SJSA1 (cell line): ENCODE data around the gene MS4A2. TPM values are rescaled to one million over a fixed set of nuclear protein-coding genes. Genes with fewer than 3 reads are reported as not detected.
"Not testable (repeated sequence)": the region's sequence is repeated elsewhere in the genome, so short reads cannot be mapped to it uniquely, and the experiment has no call there.

Experiments used
- DNase-seq, 2 experiments: peaks; one replicate each; pipeline ENCODE4 v3.0.0-alpha.2; 2015 to 2020; ENCODE audit warnings: low spot score in 2 of 2, low read depth in 1 of 2
- H3K27ac ChIP-seq: fragments of 250-450 bp; sonication (Bioruptor Pico); 2 replicates; pipeline ENCODE4 v1.5.1; 2020; ENCODE audit warnings: mild to moderate bottlenecking, moderate library complexity
- H3K27me3 ChIP-seq: fragments of 250-450 bp; sonication (Bioruptor Pico); replicated peaks from 2 replicates; pipeline ENCODE4 v1.5.1; 2020; ENCODE audit warnings: mild to moderate bottlenecking, moderate library complexity
- H3K36me3 ChIP-seq: fragments of 250-450 bp; sonication (Bioruptor Pico); 2 replicates; pipeline ENCODE4 v1.5.1; 2020; ENCODE audit warnings: mild to moderate bottlenecking
- H3K4me1 ChIP-seq: fragments of 250-450 bp; sonication (Bioruptor Pico); replicated peaks from 2 replicates; pipeline ENCODE4 v1.6.1; 2021; ENCODE audit warnings: mild to moderate bottlenecking
- H3K4me3 ChIP-seq: fragments of 250-450 bp; sonication (Bioruptor Pico); 2 replicates; pipeline ENCODE4 v1.5.1; 2020; ENCODE audit warnings: mild to moderate bottlenecking
- H3K9me3 ChIP-seq: fragments of 250-450 bp; sonication (Bioruptor Pico); replicated peaks from 2 replicates; pipeline ENCODE4 v1.5.1; 2020; ENCODE audit warnings: mild to moderate bottlenecking
- total RNA-seq: library from RNA; depleted of rRNA; stranded (reverse); fragments of >200 nt; shearing (Covaris generic); gene quantifications from 2 replicates; pipeline ENCODE4 v1.2.3, GENCODE V29; 2014

Gene MS4A2
- total RNA-seq, 1 experiment from 2014 or later, result not detected

GRCh38 chr11:60080535-60080934 lies 7.9 kb upstream of the MS4A2 start:
- no peak overlapping the region for H3K27ac ChIP-seq
- no peak overlapping the region for H3K4me3 ChIP-seq
- no peaks in the 10 kb centered on the region for H3K36me3 ChIP-seq
- no peak for DNase-seq
- H3K4me1 ChIP-seq, result no peaks in the 10 kb centered on the region
- H3K9me3 ChIP-seq, result no peaks in the 10 kb centered on the region
- H3K27me3 ChIP-seq, result peaks cover 10% of the 10 kb centered on the region

DNA sequence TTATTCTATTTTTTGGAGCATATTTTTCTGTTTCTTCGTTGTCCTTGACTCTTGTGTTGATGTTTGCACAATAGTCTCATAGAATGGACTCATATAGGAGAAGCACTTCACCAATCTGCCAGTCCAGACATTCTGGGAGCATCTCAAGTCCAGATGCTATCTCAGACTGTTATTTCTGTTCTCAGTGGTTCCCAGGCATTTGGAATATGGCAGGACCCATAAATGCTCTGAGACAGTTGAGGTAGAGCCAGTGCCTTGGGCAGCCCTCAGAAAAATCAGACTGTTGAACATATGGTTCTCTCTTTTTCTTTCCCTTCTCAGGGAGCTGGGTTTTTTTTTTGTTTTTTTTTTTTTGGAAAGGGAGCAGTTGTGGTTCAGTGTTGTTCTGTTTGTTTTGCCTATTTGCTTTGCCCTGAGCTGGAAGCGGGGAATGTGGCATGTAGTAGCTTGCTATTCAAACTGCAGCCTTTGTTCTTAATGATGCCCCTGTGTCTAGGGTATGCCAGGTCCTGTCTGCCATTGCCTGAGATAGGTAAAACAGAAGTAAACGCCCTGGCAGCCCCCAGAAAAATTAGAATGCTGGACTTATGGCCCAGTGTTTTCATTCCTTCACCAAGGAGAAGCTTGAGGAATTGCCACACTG lies 3.7 kb upstream of the MS4A2 start:
- DNase-seq, result no peak
- Histone ChIP-seq H3K4me1 (no peaks in the 10 kb centered on the region), H3K9me3 (no peaks in the 10 kb centered on the region), H3K27ac (no peak overlapping the region), H3K27me3 (peaks cover 7% of the 10 kb centered on the region; the same call in 1 of the 2 replicates), H3K36me3 (no peaks in the 10 kb centered on the region), H3K4me3 (no peak overlapping the region)

DNA sequence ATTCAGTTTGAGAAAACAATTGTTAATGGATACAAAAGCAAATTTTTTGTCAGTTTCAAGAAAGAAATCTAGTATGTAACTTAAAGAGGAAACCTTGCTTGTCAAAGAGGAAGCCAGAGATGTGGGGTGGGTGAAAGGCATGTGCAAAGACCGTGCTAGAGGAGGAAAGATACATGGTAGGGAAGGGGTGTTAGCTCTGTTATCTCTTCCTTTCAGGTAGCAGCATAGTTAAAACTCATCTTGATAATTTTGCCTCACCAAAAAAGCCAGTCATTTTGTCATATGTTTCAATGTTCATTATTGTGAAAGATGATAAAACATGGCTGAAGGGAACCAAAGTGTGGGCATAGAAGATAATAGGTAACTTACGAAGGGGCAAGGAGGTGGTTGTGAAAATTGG lies 2.6 kb upstream of the MS4A2 start:
- no peak overlapping the region for H3K4me3 ChIP-seq
- no peak overlapping the region for H3K27ac ChIP-seq
- H3K36me3 ChIP-seq, result no peaks in the 10 kb centered on the region
- H3K9me3 ChIP-seq, result no peaks in the 10 kb centered on the region
- H3K4me1 ChIP-seq, result no peaks in the 10 kb centered on the region
- peaks cover 10% of the 10 kb centered on the region; the same call in 1 of the 2 replicates for H3K27me3 ChIP-seq
- no peak for DNase-seq

DNA sequence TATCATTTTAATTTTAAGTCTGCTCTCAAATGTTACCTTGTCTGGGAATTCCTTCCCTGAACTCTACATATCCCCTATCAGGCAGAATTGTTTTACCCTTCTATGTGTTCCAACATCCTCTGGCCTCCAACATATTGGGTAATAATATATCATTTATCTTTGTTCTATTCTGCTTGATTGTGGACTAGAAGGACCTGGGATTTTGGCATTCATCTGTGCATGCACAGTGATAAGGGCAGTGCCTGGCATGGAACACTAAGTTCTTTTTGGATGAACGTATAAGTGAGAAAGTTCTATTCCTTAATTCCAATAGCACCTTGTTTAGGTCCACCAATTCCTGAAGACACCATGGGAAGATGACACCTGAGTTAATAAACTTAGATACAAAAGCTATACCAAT lies 1.2 kb upstream of the MS4A2 start:
- peaks cover 5% of the 10 kb centered on the region; the same call in 1 of the 2 replicates for H3K27me3 ChIP-seq
- H3K9me3 ChIP-seq, result no peaks in the 10 kb centered on the region
- H3K4me3 ChIP-seq, result no peak overlapping the region
- H3K27ac ChIP-seq, result no peak overlapping the region
- DNase-seq, result no peak
- H3K36me3 ChIP-seq, result no peaks in the 10 kb centered on the region
- H3K4me1 ChIP-seq, result no peaks in the 10 kb centered on the region

- Histone ChIP-seq H3K4me1 (no peaks in the 10 kb centered on the region), H3K4me3 (no peak overlapping the region), H3K27me3 (no peaks in the 10 kb centered on the region; the same call in none of the 2 replicates), H3K27ac (no peak overlapping the region), H3K9me3 (no peaks in the 10 kb centered on the region), H3K36me3 (no peaks in the 10 kb centered on the region)
- DNase-seq, result no peak
These were observed 7.1 kb downstream of the MS4A2 start for GRCh38 chr11:60095477-60096120.

DNA sequence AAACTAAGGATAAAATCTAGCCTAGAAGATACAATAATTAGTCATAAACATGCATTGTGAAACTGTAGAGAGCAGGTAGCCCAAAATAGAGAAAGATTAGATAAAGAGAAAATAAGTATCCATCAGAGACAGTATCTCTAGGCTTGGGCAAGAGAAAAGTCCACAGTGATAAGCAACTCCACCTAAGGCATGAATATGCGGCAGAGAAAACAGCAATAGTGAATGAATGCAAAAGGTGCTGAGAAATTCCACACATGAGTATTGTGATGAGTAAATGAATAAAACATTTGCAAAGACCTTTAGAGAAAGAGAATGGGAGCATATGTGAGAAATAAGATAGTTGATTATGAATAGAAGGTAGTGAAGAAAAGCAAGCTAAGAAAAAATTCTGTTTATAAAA lies 8.7 kb downstream of the MS4A2 start:
- H3K27ac ChIP-seq, result no peak overlapping the region
- H3K4me3 ChIP-seq, result no peak overlapping the region
- peaks cover 4% of the 10 kb centered on the region for H3K27me3 ChIP-seq
- no peaks in the 10 kb centered on the region for H3K36me3 ChIP-seq
- no peaks in the 10 kb centered on the region for H3K9me3 ChIP-seq
- no peak for DNase-seq
- H3K4me1 ChIP-seq, result no peaks in the 10 kb centered on the region

DNA sequence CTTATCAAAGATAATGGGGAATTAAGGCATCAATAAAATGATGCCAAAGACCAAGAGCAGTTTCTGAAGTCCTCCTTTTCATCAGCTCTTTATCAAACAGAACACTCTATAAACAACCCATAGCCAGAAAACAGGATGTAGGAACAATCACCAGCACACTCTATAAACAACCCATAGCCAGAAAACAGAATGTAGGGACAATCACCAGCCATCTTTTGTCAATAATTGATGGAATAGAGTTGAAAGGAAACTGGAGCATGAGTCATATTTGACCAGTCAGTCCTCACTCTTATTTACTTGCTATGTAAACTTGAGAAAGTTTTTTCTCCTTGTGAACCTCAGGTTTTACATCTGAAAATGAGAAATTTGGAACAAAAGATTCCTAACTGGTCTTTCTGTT lies 10.0 kb downstream of the MS4A2 start:
- no peak overlapping the region for H3K27ac ChIP-seq
- H3K4me1 ChIP-seq, result no peaks in the 10 kb centered on the region
- H3K4me3 ChIP-seq, result no peak overlapping the region
- DNase-seq, result no peak
- H3K27me3 ChIP-seq, result peaks cover 4% of the 10 kb centered on the region
- H3K9me3 ChIP-seq, result no peaks in the 10 kb centered on the region
- H3K36me3 ChIP-seq, result no peaks in the 10 kb centered on the region

DNA sequence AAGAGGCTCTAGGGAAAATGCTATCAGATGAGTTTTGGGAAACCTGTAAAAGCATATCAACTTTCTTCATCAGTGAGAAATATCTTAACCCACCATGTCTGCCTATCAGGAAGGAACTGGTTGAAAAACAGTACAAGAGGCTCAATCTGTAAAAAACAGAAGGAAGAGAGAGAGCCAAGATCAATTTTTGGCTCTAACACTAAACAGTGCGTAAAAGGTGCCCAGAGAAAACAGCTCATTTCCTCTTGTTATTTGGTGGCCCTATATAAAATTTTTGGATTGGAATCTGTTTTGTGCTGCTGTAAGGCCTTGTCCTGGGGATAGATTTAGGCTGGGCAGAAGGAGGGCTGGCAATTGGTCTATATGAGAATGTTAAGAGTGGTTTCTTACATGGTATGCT lies 12.1 kb downstream of the MS4A2 start:
- H3K4me1 ChIP-seq, result no peaks in the 10 kb centered on the region
- H3K4me3 ChIP-seq, result no peak overlapping the region
- H3K27ac ChIP-seq, result no peak overlapping the region
- no peaks in the 10 kb centered on the region for H3K36me3 ChIP-seq
- H3K27me3 ChIP-seq, result peaks cover 4% of the 10 kb centered on the region
- no peaks in the 10 kb centered on the region for H3K9me3 ChIP-seq
- DNase-seq, result no peak

- not testable (repeated sequence) for H3K9me3 ChIP-seq, H3K4me3 ChIP-seq, DNase-seq
These were observed 12.9 kb downstream of the MS4A2 start for GRCh38 chr11:60101368-60101767.

GRCh38 chr11:60104471-60105115 lies 16.1 kb downstream of the MS4A2 start:
- not testable (repeated sequence) for H3K4me1 ChIP-seq, H3K36me3 ChIP-seq, H3K27me3 ChIP-seq, H3K9me3 ChIP-seq, H3K27ac ChIP-seq, H3K4me3 ChIP-seq, DNase-seq

More at GRCh38 chr11:60101368-60101767, 12.9 kb downstream of the MS4A2 start:
- H3K27me3 ChIP-seq, H3K27ac ChIP-seq, H3K36me3 ChIP-seq, H3K4me1 ChIP-seq: not testable (repeated sequence)

DNA sequence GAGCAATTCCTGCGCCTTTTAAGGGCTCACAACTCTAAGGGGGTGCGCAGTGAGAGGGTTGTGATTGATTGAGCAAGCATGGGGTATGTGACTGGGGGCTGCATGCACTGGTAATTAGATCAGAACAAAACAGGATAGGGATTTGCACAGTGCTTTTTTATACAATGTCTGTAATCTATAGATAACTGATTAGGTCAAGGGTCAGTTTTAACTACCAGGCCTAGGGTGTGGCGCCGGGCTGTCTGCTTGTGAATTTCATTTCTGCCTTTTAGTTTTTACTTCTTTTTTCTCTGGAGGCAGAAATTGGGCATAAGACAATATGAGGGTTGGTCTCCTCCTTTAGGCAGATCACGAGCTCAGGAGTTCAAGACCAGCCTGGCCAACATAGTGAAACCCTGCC lies 20.2 kb downstream of the MS4A2 start:
- H3K9me3 ChIP-seq, result not testable (repeated sequence)

DNA sequence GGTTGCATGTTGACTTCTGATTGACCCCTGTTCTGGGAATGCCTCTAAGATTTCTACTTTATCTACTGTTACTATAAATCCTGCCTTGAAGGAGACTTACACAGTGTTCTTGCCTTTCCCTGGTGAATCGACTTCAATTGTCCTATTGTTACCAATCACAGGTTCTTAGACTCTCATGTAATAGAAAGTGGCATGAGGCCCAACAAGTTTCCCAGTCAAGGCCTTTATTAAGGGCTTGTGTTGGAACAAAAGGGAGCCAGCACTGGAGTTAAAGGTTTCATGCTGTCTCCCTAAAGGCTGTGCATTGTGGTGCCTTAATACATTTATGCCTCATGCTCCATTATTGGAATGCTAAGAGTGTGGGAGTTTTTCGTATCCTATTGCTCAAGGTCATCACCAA lies 23.3 kb downstream of the MS4A2 start:
- Histone ChIP-seq H3K27ac (no peak overlapping the region), H3K4me1 (no peaks in the 10 kb centered on the region), H3K27me3 (no peaks in the 10 kb centered on the region), H3K36me3 (no peaks in the 10 kb centered on the region), H3K4me3 (no peak overlapping the region), H3K9me3 (no peaks in the 10 kb centered on the region)
- DNase-seq, result no peak

More for the DNA sequence above, 20.2 kb downstream of the MS4A2 start:
- H3K4me1 ChIP-seq, H3K4me3 ChIP-seq, H3K27me3 ChIP-seq, DNase-seq, H3K27ac ChIP-seq, H3K36me3 ChIP-seq: not testable (repeated sequence)

DNA sequence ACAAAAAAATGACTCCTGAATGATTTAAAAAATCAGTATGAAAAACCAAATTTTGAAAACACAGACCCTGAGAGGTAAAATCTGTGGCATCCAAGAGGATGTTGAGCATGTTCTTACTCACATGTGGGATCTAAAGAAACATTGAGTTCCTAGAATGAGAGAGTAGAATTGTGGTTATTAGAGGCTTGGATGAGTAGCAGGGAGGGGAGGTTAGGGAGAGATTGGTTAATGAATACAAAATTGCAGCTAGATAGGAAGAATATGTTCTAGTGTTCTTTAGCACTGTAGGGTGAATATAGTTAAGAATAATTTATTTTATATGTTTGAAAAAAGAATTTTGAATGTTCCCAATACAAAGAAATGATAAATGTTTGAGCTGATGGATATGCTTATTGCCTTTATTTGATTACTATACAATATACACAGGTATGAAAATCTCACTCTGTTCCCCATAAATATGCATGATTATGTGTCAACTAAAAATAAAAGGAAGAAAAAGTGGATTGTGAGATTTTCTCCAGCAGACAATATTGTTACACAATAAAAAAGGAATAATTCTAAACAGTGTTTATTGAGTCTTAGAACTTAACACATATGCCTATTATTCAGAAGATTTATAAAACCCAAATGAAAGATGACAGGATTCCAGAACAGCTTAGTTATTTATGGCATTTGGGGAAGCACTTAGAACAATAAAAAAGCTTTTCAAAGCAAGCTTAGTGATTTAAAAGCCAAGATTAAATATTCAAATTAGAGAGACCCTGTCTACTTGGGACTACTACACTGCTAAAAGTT lies 28.7 kb downstream of the MS4A2 start:
- Histone ChIP-seq H3K4me1 (no peaks in the 10 kb centered on the region), H3K27ac (no peak overlapping the region), H3K9me3 (no peaks in the 10 kb centered on the region), H3K27me3 (no peaks in the 10 kb centered on the region), H3K36me3 (no peaks in the 10 kb centered on the region), H3K4me3 (no peak overlapping the region)
- DNase-seq, result no peak

- Histone ChIP-seq H3K9me3 (no peaks in the 10 kb centered on the region), H3K36me3 (no peaks in the 10 kb centered on the region), H3K27me3 (no peaks in the 10 kb centered on the region), H3K4me3 (no peak overlapping the region), H3K4me1 (no peaks in the 10 kb centered on the region), H3K27ac (no peak overlapping the region)
- DNase-seq, result no peak
These were observed 29.9 kb downstream of the MS4A2 start for GRCh38 chr11:60118338-60118737.
